ENCODE measurements around the gene KCNAB1. TPM values are rescaled to one million over a fixed set of nuclear protein-coding genes. Genes with fewer than 3 reads are reported as not detected.

Gene KCNAB1
- total RNA-seq, 1 experiment from 2014 or later, result 1.0 TPM

GRCh38 chr3:156377266-156377665, 256.9 kb downstream of the KCNAB1 start (continued):
- TF ChIP-seq PRDM15 (CRISPR knock-in tag; IDR thresholded peaks at IDR 0.05) (no peak), CDX4 (CRISPR knock-in tag; IDR thresholded peaks at IDR 0.05; ENCODE audit: borderline replicate concordance) (no peak), ZNF396 (CRISPR knock-in tag; IDR thresholded peaks at IDR 0.05; ENCODE audit: borderline replicate concordance) (no peak), ZNF532 (CRISPR knock-in tag; IDR thresholded peaks at IDR 0.05; ENCODE audit: borderline replicate concordance) (no peak), NR1H2 (CRISPR knock-in tag; IDR thresholded peaks at IDR 0.05) (no peak), ATF2 (CRISPR knock-in tag; IDR thresholded peaks at IDR 0.05; ENCODE audit: borderline replicate concordance, low read depth) (no peak), SMAD4 (CRISPR knock-in tag; IDR thresholded peaks at IDR 0.05) (no peak)

GRCh38 chr3:156377718-156378117, 257.3 kb downstream of the KCNAB1 start:
- ATAC-seq (no peak), DNase-seq (ENCODE audit: low spot score) (no peak)
- Mint-ChIP-seq H3K9me3 (peaks cover 8% of the 10 kb centered on the region), H3K27ac (no peak overlapping the region), H3K36me3 (no peaks in the 10 kb centered on the region), H3K27me3 (ENCODE audit: low read depth) (peaks cover 12% of the 10 kb centered on the region), H3K4me1 (peaks cover 36% of the 10 kb centered on the region), H3K4me3 (no peak overlapping the region)
- ChIA-PET CTCF (interaction anchor here (1.0 kb wide), 1 partner anchor 87 kb away, joined by 4 read pairs; no protein-coding TSS in a partner anchor), POLR2A (no interaction called here)
- TF ChIP-seq IRF1 (CRISPR knock-in tag; IDR thresholded peaks at IDR 0.05) (no peak), USF1 (CRISPR knock-in tag; IDR thresholded peaks at IDR 0.05) (no peak), TEAD1 (CRISPR knock-in tag; IDR thresholded peaks at IDR 0.05) (no peak), FOXP4 (CRISPR knock-in tag; IDR thresholded peaks at IDR 0.05) (no peak), ZBTB43 (CRISPR knock-in tag; IDR thresholded peaks at IDR 0.05) (no peak), ZBTB21 (CRISPR knock-in tag; IDR thresholded peaks at IDR 0.05; ENCODE audit: borderline replicate concordance) (no peak), CBFB (CRISPR knock-in tag; IDR thresholded peaks at IDR 0.05; ENCODE audit: low read depth) (no peak), E2F4 (CRISPR knock-in tag; IDR thresholded peaks at IDR 0.05; ENCODE audit: borderline replicate concordance, low read depth) (no peak), EMX1 (CRISPR knock-in tag; IDR thresholded peaks at IDR 0.05) (no peak), NFE2L1 (CRISPR knock-in tag; IDR thresholded peaks at IDR 0.05) (no peak)

Measured in WTC11 (cell line).